ENCODE data around the gene CEBPB. TPM values are rescaled to one million over a fixed set of nuclear protein-coding genes. Genes with fewer than 3 reads are reported as not detected.
A peak's percentile ranks its signal among the peaks of the same experiment; 100 is the strongest.

Gene CEBPB
- total RNA-seq, 6 experiments from 2014 or later: 57.9 to 62.8 (median 59.8) TPM

DNA sequence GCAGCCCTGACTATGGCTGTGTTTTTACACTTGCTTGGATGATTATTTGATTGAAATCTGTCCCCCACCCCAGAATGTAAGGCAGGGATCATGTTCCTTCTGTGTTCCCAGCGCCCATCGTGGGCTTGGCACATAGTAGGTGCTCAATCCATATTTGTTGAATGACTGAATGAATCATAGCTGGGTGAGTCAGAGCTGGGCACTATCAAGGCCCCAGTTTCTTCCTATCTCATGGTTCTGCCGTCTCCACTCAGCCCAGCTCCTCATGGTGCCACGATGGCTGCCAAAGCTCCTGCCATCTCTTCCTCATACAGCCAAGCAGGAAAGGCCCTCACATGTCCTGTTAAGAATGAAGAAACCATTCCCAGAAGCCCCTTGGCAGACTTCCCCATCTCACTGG, 29.0 kb downstream of the CEBPB start:
- TF ChIP-seq, protein P1, sequence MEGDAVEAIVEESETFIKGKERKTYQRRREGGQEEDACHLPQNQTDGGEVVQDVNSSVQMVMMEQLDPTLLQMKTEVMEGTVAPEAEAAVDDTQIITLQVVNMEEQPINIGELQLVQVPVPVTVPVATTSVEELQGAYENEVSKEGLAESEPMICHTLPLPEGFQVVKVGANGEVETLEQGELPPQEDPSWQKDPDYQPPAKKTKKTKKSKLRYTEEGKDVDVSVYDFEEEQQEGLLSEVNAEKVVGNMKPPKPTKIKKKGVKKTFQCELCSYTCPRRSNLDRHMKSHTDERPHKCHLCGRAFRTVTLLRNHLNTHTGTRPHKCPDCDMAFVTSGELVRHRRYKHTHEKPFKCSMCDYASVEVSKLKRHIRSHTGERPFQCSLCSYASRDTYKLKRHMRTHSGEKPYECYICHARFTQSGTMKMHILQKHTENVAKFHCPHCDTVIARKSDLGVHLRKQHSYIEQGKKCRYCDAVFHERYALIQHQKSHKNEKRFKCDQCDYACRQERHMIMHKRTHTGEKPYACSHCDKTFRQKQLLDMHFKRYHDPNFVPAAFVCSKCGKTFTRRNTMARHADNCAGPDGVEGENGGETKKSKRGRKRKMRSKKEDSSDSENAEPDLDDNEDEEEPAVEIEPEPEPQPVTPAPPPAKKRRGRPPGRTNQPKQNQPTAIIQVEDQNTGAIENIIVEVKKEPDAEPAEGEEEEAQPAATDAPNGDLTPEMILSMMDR (IDR thresholded peaks at IDR 0.05): no peak
- H3K36me3 Mint-ChIP-seq (ENCODE audit: low read depth): peaks cover 5% of the 10 kb centered on the region; the same call in 1 of the 2 replicates
- H3K9me3 Mint-ChIP-seq: no peaks in the 10 kb centered on the region
- DNase-seq: no peak
- peaks cover 10% of the 10 kb centered on the region for H3K27me3 Mint-ChIP-seq (ENCODE audit: insufficient read depth)
- no peak overlapping the region for H3K4me3 Mint-ChIP-seq
- peaks cover 38% of the 10 kb centered on the region for H3K4me1 Mint-ChIP-seq (ENCODE audit: low read depth)
- no peak overlapping the region for H3K27ac Mint-ChIP-seq

DNA sequence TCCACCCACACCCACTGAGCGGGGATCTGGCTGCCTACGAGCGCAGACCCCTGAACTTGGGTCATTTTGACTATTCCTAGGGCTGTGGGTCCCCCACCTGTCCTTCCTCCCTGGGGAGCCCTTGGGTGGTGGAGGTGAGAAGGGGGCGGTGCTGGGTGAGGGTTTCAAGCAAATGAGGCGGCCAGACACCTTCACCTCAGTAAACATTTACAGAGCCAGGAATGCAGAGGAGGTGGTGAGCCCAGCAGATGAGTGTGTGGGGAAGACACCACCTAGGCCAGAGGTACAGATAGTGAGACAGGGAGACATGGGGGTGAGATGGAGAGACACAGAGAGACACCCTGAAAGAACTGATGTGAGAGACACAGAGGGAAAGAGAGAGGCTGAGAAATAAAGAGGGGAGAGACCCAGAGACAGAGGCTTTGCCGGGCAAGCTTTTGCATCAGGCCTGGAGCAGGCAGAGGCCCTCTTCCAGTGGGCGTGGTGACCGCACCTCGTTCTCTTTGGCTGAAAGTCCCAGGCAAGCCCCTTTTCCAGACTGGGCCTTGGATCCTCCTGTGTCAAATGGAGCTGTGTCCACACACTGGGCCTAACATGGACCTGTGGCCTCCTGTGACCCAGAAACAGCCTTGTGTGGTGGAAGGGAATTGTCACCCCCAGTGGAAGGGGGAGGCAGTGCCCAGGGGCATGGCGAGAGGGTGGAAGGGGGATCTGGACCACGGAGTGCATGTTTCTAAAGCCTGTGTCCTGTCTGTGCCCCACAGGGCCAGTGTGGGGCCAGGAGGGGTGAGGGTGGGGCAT, 29.7 kb downstream of the CEBPB start:
- H3K36me3 Mint-ChIP-seq (ENCODE audit: low read depth): peaks cover 5% of the 10 kb centered on the region; the same call in 1 of the 2 replicates
- H3K4me1 Mint-ChIP-seq (ENCODE audit: low read depth): peaks cover 38% of the 10 kb centered on the region
- no peak overlapping the region for H3K4me3 Mint-ChIP-seq
- TF ChIP-seq, protein P1 (IDR thresholded peaks at IDR 0.05): no peak
- H3K27me3 Mint-ChIP-seq (ENCODE audit: insufficient read depth): peaks cover 10% of the 10 kb centered on the region
- no peak for DNase-seq
- peak overlapping the region; percentile 46 for H3K27ac Mint-ChIP-seq
- no peaks in the 10 kb centered on the region for H3K9me3 Mint-ChIP-seq

DNA sequence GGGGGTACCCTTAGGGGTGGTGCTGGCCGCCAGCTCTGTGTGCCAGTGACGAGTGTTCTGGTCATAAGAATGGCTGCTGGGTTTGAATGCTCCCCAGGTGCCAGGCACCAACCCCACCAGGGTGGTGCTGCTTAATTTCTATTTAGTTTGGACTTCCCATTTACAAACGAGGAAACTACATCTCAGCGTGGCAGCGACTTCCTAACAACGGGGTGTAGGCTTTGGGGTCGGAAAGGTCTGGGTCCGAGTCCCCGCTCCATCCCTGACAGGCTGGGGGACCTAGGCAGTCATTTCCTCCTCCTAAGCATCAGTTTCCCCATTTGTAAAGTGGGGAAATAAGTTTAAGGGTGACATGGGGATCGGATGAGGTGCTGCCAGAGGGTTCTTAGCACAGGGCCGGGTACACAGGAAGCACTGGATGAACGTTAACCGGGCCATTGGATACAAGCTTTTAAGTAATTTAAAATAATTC, 30.3 kb downstream of the CEBPB start:
- Mint-ChIP-seq H3K9me3 (no peaks in the 10 kb centered on the region), H3K27me3 (ENCODE audit: insufficient read depth) (peaks cover 10% of the 10 kb centered on the region), H3K27ac (no peak overlapping the region), H3K4me1 (ENCODE audit: low read depth) (peaks cover 40% of the 10 kb centered on the region), H3K36me3 (ENCODE audit: low read depth) (peaks cover 5% of the 10 kb centered on the region; the same call in 1 of the 2 replicates), H3K4me3 (no peak overlapping the region)
- no peak for DNase-seq
- TF ChIP-seq, protein P1 (IDR thresholded peaks at IDR 0.05): no peak

DNA sequence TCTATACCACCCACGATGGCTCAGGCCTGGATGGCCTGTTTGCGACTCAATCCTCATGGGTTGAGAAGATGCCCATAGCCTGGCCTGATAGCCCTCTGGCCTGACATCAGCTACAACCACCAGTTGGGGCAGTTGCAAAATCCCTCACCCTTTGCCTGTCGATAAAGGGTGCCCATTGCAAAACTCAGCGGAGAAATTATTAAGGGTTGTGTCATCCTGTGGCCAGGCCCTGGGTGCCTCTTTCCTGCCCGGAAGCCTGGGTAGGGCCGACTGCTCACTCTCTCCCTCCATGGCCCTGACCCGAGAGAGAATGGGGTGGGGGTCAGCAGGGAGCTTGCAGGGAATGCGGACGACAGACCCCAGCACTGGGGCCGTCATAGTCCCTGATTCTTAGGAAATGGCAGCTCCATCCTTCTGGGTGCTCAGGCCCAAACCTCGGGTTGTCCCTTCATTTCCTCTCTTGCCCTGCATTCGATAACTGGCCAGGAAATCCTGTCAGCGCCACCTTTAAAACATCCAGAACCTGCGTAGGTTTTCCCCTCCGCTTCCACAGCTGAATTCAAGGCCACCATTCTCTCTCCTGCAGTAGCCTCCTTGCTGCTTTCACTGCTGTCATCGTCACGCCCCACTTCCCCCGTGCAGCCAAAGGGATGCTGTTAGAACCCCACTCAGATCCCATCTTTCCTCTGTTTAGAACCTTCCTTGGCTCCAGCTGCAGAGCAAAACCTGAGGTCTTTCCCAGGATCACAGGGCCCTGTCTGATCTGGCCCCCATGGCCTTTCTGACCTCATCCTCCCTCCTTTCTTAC, 31.1 kb downstream of the CEBPB start:
- TF ChIP-seq, protein P1 (IDR thresholded peaks at IDR 0.05): no peak
- Mint-ChIP-seq H3K4me1 (ENCODE audit: low read depth) (peaks cover 46% of the 10 kb centered on the region), H3K9me3 (no peaks in the 10 kb centered on the region), H3K27me3 (ENCODE audit: insufficient read depth) (peaks cover 10% of the 10 kb centered on the region), H3K36me3 (ENCODE audit: low read depth) (peaks cover 5% of the 10 kb centered on the region; the same call in 1 of the 2 replicates), H3K4me3 (no peak overlapping the region), H3K27ac (peak overlapping the region; percentile 42)
- DNase-seq: peak; percentile 23

DNA sequence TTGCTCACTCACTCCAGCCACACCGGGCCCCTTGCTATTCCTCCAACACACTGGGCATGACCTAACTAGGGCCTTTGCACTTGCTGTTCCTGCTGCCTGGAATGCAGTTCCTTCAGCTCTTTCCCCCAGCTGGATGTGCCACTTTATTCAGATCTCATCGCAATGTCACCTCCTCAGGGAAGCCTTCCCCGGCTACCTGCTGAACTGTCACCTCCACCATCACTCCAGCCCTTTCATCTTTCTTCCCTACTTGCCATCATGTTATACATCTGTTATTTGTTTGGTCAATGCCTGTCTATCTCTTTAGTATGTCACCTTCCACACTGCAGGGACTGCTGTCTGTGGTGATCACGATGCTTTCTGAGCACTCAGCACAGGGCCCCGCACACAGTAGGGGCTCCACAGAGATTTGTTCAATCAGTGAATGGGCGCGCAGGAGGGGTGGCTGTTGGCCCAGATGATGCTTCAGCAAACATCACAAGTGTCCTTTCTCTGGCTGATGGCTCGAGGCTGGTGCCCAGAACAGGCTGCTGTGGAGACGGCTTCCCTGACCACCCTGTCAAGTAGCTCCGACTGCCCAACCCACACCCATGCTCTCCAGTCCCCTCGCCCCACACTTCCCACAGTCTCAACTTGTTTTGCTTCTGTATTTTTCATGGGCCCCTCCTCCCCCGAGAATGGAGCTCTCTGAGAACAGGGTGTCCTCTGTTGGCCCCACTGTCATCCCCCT, 31.8 kb downstream of the CEBPB start:
- Mint-ChIP-seq H3K36me3 (ENCODE audit: low read depth) (peaks cover 5% of the 10 kb centered on the region; the same call in 1 of the 2 replicates), H3K27ac (peak overlapping the region; percentile 42), H3K27me3 (ENCODE audit: insufficient read depth) (peaks cover 7% of the 10 kb centered on the region), H3K4me3 (no peak overlapping the region), H3K9me3 (no peaks in the 10 kb centered on the region), H3K4me1 (ENCODE audit: low read depth) (peaks cover 54% of the 10 kb centered on the region)
- no peak for DNase-seq
- TF ChIP-seq, protein P1 (IDR thresholded peaks at IDR 0.05): no peak
